ENCODE measurements around the gene ACAA1. TPM values are rescaled to one million over a fixed set of nuclear protein-coding genes. Genes with fewer than 3 reads are reported as not detected.

Gene ACAA1
- total RNA-seq, 1 experiment from 2014 or later, result 16.3 TPM

- Histone ChIP-seq H3K27ac (no peak overlapping the region), H3K4me1 (replicated peaks) (no peaks in the 10 kb centered on the region), H3K36me3 (peaks cover 9% of the 10 kb centered on the region), H3K4me3 (no peak overlapping the region), H3K27me3 (replicated peaks) (no peaks in the 10 kb centered on the region), H3K9me3 (replicated peaks) (no peaks in the 10 kb centered on the region)
- DNase-seq (ENCODE audit: low read depth in 1 of 2, low spot score in 2 of 2), result no peak
These were observed 20.3 kb downstream of the ACAA1 start for GRCh38 chr3:38116471-38117162.

GRCh38 chr3:38115645-38116427 is 21.1 kb downstream of the ACAA1 start:
- Histone ChIP-seq H3K36me3 (peaks cover 1% of the 10 kb centered on the region; the same call in 1 of the 2 replicates), H3K4me1 (replicated peaks) (no peaks in the 10 kb centered on the region), H3K27ac (no peak overlapping the region), H3K9me3 (replicated peaks) (no peaks in the 10 kb centered on the region), H3K4me3 (no peak overlapping the region), H3K27me3 (replicated peaks) (no peaks in the 10 kb centered on the region)
- DNase-seq (ENCODE audit: low read depth in 1 of 2, low spot score in 2 of 2), result no peak

GRCh38 chr3:38114875-38115644 is 21.9 kb downstream of the ACAA1 start:
- Histone ChIP-seq H3K9me3 (replicated peaks) (no peaks in the 10 kb centered on the region), H3K36me3 (no peaks in the 10 kb centered on the region), H3K27ac (no peak overlapping the region), H3K4me3 (no peak overlapping the region), H3K4me1 (replicated peaks) (no peaks in the 10 kb centered on the region), H3K27me3 (replicated peaks) (no peaks in the 10 kb centered on the region)
- DNase-seq (ENCODE audit: low read depth in 1 of 2, low spot score in 2 of 2), result no peak

GRCh38 chr3:38114052-38114874 is 22.7 kb downstream of the ACAA1 start:
- Histone ChIP-seq H3K27ac (no peak overlapping the region), H3K36me3 (no peaks in the 10 kb centered on the region), H3K9me3 (replicated peaks) (no peaks in the 10 kb centered on the region), H3K4me1 (replicated peaks) (no peaks in the 10 kb centered on the region), H3K4me3 (no peak overlapping the region), H3K27me3 (replicated peaks) (no peaks in the 10 kb centered on the region)
- no peak for DNase-seq (ENCODE audit: low read depth in 1 of 2, low spot score in 2 of 2)

GRCh38 chr3:38112378-38112761 is 24.6 kb downstream of the ACAA1 start:
- no peaks in the 10 kb centered on the region for H3K36me3 ChIP-seq
- no peaks in the 10 kb centered on the region for H3K4me1 ChIP-seq (replicated peaks)
- DNase-seq (ENCODE audit: low read depth in 1 of 2, low spot score in 2 of 2), result no peak
- H3K27me3 ChIP-seq (replicated peaks), result no peaks in the 10 kb centered on the region
- H3K4me3 ChIP-seq, result no peak overlapping the region
- no peaks in the 10 kb centered on the region for H3K9me3 ChIP-seq (replicated peaks)
- H3K27ac ChIP-seq, result no peak overlapping the region

- Histone ChIP-seq H3K9me3 (replicated peaks) (no peaks in the 10 kb centered on the region), H3K27ac (no peak overlapping the region), H3K27me3 (replicated peaks) (no peaks in the 10 kb centered on the region), H3K4me1 (replicated peaks) (no peaks in the 10 kb centered on the region), H3K36me3 (no peaks in the 10 kb centered on the region), H3K4me3 (no peak overlapping the region)
- DNase-seq (ENCODE audit: low read depth in 1 of 2, low spot score in 2 of 2), result no peak
These were observed 25.1 kb downstream of the ACAA1 start for GRCh38 chr3:38111696-38112377.

GRCh38 chr3:38111201-38111600 is 25.7 kb downstream of the ACAA1 start:
- no peak for DNase-seq (ENCODE audit: low read depth in 1 of 2, low spot score in 2 of 2)
- H3K27me3 ChIP-seq (replicated peaks), result no peaks in the 10 kb centered on the region
- no peak overlapping the region for H3K4me3 ChIP-seq
- H3K36me3 ChIP-seq, result no peaks in the 10 kb centered on the region
- no peaks in the 10 kb centered on the region for H3K9me3 ChIP-seq (replicated peaks)
- no peak overlapping the region for H3K27ac ChIP-seq
- H3K4me1 ChIP-seq (replicated peaks), result no peaks in the 10 kb centered on the region

- Histone ChIP-seq H3K27me3 (replicated peaks) (no peaks in the 10 kb centered on the region), H3K4me1 (replicated peaks) (no peaks in the 10 kb centered on the region), H3K4me3 (no peak overlapping the region), H3K27ac (no peak overlapping the region), H3K36me3 (no peaks in the 10 kb centered on the region), H3K9me3 (replicated peaks) (no peaks in the 10 kb centered on the region; the same call in 1 of the 2 replicates)
- DNase-seq (ENCODE audit: low read depth in 1 of 2, low spot score in 2 of 2), result no peak
These were observed 26.4 kb downstream of the ACAA1 start for GRCh38 chr3:38110314-38111050.

GRCh38 chr3:38109580-38110313 is 27.2 kb downstream of the ACAA1 start:
- H3K9me3 ChIP-seq (replicated peaks), result no peaks in the 10 kb centered on the region; the same call in 1 of the 2 replicates
- H3K4me1 ChIP-seq (replicated peaks), result no peaks in the 10 kb centered on the region
- H3K27me3 ChIP-seq (replicated peaks), result no peaks in the 10 kb centered on the region
- H3K27ac ChIP-seq, result no peak overlapping the region
- DNase-seq (ENCODE audit: low read depth in 1 of 2, low spot score in 2 of 2), result no peak
- no peak overlapping the region for H3K4me3 ChIP-seq
- H3K36me3 ChIP-seq, result no peaks in the 10 kb centered on the region

- Histone ChIP-seq H3K27ac (no peak overlapping the region), H3K27me3 (replicated peaks) (no peaks in the 10 kb centered on the region), H3K9me3 (replicated peaks) (no peaks in the 10 kb centered on the region; the same call in 1 of the 2 replicates), H3K36me3 (no peaks in the 10 kb centered on the region), H3K4me1 (replicated peaks) (no peaks in the 10 kb centered on the region), H3K4me3 (no peak overlapping the region)
- no peak for DNase-seq (ENCODE audit: low read depth in 1 of 2, low spot score in 2 of 2)
These were observed 28.0 kb downstream of the ACAA1 start for GRCh38 chr3:38108649-38109579.

Data from SJSA1 (cell line).